Spinal cord (tissue), 10 donors: Measurements from ENCODE around the gene RBM44. TPM values are rescaled to one million over a fixed set of nuclear protein-coding genes. Genes with fewer than 3 reads are reported as not detected.
"Not testable (repeated sequence)": the region's sequence is repeated elsewhere in the genome, so short reads cannot be mapped to it uniquely, and the experiment has no call there.

ENCODE experiments used
- DNase-seq, 6 donors: peaks; one replicate each; pipeline versions ENCODE4 v3.0.0 to v3.0.0-alpha.2; 2013 to 2015; ENCODE audit warnings: low spot score in 6 of 6, low read depth in 4 of 6
- H3K27ac ChIP-seq: one replicate; pipeline ENCODE4 v1.5.1; 2013; ENCODE audit warnings: low read depth, low read length, control low read depth
- H3K27me3 ChIP-seq: one replicate; pipeline ENCODE4 v1.6.1; 2013; ENCODE audit warnings: low read length; ENCODE audit not compliant: control insufficient read depth, insufficient read depth
- H3K36me3 ChIP-seq: one replicate; pipeline ENCODE4 v1.6.1; 2013; ENCODE audit warnings: low read length; ENCODE audit not compliant: control insufficient read depth, insufficient read depth
- H3K4me1 ChIP-seq: one replicate; pipeline ENCODE4 v1.6.1; 2013; ENCODE audit warnings: low read length; ENCODE audit not compliant: control insufficient read depth, insufficient read depth
- H3K4me3 ChIP-seq: one replicate; pipeline ENCODE4 v1.5.1; 2013; ENCODE audit warnings: low read depth, low read length, control low read depth
- H3K9me3 ChIP-seq: one replicate; pipeline ENCODE4 v1.6.1; 2013; ENCODE audit warnings: low read length; ENCODE audit not compliant: control insufficient read depth, insufficient read depth
- WGBS: methylation state at CpG from one replicate; pipeline ENCODE4 v1.1.5; 2013; ENCODE audit warnings: missing lambda C conversion rate; ENCODE audit not compliant: insufficient coverage; 5-methylcytosine and 5-hydroxymethylcytosine counted together
- polyA plus RNA-seq, 2 donors: library from polyadenylated mRNA; unstranded; fragments of 120-200 nt; gene quantifications; one replicate each; pipeline ENCODE4 v1.2.1, GENCODE V29; 2013; ENCODE audit not compliant: insufficient read length in 2 of 2
- total RNA-seq, 2 donors: library from RNA; depleted of rRNA in 1 of 2; stranded (reverse); fragments of 120-200 nt in 1 of 2; fragments of >200 nt in 1 of 2; gene quantifications; one replicate each; pipeline versions ENCODE4 v1.2.3 to v1.2.4, GENCODE V29; 2013 to 2014
- donor health status: healthy.

Gene RBM44
- total and polyA plus RNA-seq, 4 donors, result 0.59 to 1.5 (median 0.88) TPM

DNA sequence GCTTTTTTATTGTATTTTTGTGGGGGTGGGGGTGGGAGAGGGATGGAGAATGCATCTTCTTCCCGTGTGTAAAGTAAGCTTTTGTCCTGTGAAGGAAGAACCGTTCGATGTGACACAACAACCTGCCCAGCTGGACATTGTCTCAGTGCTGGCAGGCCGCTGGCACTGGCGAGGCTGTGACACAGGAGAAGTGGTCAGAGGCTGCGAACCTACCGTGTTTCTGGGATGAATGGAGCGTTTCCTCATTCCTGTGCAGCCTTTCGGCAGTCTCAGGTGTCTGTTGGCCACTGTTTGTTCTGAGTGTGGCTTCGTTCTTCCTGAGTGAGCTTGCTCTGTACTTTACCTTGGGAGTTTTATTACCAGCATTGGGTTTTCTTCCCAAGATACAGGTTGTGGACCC lies 68.9 kb downstream of the RBM44 start:
- peaks cover 48% of the 10 kb centered on the region for H3K4me1 ChIP-seq
- H3K36me3 ChIP-seq, result peaks cover 32% of the 10 kb centered on the region
- WGBS, result 83% methylated on average over 10 of the region's 10 CpGs
- H3K9me3 ChIP-seq, result peaks cover 2% of the 10 kb centered on the region
- DNase-seq, result no peak
- H3K27me3 ChIP-seq, result no peaks in the 10 kb centered on the region
- H3K27ac ChIP-seq, result no peak overlapping the region
- H3K4me3 ChIP-seq, result no peak overlapping the region

DNA sequence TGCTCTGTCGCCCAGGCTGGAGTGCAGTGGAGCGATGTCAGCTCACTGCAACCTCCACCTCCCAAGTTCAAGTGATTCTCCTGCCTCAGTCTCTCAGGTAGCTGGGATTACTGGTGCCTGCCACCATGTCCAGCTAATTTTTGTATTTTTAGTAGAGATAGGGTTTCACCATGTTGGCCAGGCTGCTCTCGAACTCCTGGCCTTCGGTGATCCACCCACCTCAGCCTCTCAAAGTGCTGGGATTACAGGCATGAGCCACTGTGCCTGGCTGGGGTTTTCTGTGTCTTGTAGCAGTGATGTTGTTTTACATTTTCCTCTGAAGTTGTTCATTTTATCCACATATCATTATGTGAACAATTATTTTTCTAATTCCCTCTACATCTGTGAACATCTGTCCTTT lies 69.5 kb downstream of the RBM44 start:
- not testable (repeated sequence) for H3K27ac ChIP-seq, H3K27me3 ChIP-seq, DNase-seq, H3K4me3 ChIP-seq, H3K9me3 ChIP-seq
- 83% methylated on average over 1 of the region's 4 CpGs for WGBS
- Histone ChIP-seq H3K36me3 (peaks cover 27% of the 10 kb centered on the region), H3K4me1 (peaks cover 48% of the 10 kb centered on the region)

DNA sequence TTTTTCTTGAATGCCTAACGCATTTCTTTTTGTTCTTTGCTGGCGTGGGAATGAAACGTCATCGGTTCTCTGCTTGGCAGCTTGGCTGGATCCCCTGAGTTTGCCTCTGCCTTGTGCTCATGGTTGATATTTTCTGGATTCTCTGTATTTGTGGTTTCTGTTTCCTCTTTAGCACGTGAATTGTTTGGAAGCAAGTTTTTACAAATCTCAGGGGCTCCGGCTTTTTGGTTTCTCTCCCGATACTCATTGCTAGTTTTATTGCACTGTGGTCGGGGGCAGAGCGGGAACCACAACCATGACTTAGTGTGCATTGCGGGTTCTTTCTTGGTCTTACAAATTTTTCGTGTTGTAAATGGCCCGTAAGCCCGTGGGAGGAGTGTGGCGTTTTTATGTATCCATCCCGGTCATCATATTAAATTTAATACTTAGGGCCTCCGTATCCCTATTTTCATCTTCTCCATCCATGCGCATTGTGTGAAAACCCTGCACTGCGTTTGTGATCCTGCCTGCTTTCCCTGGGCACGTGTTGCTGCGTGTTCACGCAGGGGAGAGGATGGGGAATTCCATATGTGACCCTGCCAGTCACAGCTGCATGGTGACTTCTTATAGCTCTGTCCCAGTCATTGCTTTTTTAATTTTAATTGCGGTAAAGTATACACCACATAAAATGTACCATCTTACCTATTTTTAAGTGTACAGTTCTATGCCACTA lies 70.2 kb downstream of the RBM44 start:
- H3K4me1 ChIP-seq, result peaks cover 41% of the 10 kb centered on the region
- no peak overlapping the region for H3K4me3 ChIP-seq
- no peak for DNase-seq
- no peak overlapping the region for H3K27ac ChIP-seq
- peaks cover 29% of the 10 kb centered on the region for H3K36me3 ChIP-seq
- WGBS, result 65% methylated on average over 10 of the region's 22 CpGs
- H3K27me3 ChIP-seq, result no peaks in the 10 kb centered on the region
- peaks cover 2% of the 10 kb centered on the region for H3K9me3 ChIP-seq

DNA sequence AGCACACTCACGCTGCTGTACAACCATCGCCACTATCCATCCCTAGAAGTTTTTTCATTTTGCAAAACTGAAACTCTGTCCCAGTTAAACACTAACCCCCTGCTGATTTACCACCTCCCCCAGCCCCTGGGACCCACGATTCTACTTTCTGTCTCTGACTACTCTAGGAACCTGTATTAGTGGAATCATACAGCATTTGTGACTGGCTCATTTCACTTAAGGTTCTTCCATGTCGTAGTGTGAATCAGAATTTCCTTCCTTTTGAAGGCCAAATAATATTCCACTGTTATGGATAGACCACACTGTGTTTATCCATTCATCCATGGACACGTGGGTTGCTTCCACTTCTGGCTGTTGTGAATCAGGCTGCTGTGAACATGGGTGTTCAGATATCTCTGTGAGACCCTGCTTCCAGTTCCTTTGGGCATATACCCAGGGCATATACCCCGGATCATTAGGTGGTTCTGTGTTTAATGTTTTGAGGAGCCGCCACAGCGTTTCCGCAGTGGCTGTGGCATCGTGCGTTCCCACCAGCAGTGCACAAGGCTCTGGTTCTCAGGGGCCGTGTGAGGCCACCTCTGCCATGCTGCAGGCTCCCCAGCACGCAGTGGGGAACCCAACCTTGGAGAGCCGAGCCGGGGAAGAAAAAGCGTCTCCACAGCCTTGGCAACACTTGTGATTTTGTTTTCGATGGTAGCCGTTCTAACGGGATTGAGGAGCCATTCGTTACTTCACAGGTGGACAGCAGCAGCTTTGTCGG lies 70.9 kb downstream of the RBM44 start:
- 95% methylated on average over 20 of the region's 21 CpGs for WGBS
- Histone ChIP-seq H3K4me3 (no peak overlapping the region), H3K4me1 (peaks cover 39% of the 10 kb centered on the region), H3K27ac (no peak overlapping the region), H3K9me3 (peaks cover 2% of the 10 kb centered on the region), H3K36me3 (peaks cover 29% of the 10 kb centered on the region), H3K27me3 (no peaks in the 10 kb centered on the region)
- DNase-seq, result no peak

DNA sequence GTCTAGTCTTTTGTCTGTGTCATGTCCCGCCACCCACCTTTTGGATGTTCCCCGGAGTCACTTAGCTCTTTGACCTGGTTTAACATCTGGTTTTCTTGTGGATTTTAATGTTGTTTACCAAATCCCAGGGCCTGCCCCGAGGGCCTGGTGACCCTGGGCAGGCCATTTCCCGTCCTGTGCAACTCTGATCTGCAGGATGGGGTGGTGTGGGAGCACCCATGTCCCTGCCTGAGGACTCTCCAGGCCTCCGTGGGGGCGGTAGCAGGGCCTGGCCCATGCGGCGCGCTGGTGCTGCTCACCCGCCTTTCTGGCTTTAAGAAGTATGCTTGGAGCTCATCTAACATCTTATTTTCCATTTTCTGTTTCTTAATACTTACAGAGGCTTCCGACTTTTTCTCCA lies 71.5 kb downstream of the RBM44 start:
- Histone ChIP-seq H3K36me3 (peaks cover 31% of the 10 kb centered on the region), H3K9me3 (peaks cover 2% of the 10 kb centered on the region), H3K27ac (no peak overlapping the region), H3K4me1 (peaks cover 39% of the 10 kb centered on the region), H3K4me3 (no peak overlapping the region), H3K27me3 (no peaks in the 10 kb centered on the region)
- DNase-seq, result no peak
- WGBS, result 67% methylated on average over 4 of the region's 11 CpGs

DNA sequence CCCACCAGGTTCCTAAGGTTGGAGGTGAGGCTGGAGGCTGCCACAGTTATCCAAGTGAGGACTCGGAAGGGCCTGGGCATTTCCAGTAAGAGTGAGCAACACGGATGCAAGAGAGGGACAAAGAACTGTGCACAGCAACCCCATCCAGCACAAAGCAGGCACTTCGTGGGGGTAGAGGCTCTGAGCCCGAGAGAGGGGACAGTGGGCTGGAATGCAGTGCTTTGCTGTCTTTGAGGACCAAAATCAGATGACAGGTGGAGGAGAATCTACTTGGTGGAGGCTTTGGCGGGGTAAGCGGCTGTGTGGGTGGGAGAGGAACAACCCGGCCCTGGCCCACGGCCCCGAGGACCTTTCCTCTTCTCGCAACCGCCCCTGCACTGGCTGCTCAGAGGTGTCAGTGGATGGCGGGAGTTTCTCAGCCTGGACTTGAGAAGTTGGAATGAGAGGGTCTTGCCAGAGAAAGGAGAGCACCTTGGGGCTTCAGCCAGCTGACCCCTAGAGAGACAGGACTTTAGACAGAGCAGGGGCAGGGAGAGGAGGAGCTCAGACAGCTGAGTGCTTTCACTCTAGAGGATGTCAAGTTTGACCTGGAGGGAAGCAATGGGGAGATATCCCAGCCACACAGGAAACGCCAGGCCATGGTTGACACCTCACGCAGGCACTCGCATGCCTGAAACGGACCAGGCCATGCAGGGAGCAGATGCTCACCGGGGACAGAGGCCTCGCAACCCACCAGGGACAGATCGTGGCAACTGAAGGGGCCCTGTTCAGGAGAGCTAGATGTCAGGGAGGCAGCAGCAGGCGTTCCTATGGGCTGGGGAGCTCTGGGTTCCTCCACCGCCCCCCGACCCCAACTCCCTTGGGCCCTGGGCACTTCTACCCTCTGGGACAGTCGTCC lies 72.4 kb downstream of the RBM44 start:
- Histone ChIP-seq H3K27ac (no peak overlapping the region), H3K36me3 (peaks cover 37% of the 10 kb centered on the region), H3K9me3 (peaks cover 2% of the 10 kb centered on the region), H3K27me3 (no peaks in the 10 kb centered on the region), H3K4me3 (no peak overlapping the region), H3K4me1 (peaks cover 41% of the 10 kb centered on the region)
- DNase-seq, result no peak
- 90% methylated on average over 20 of the region's 23 CpGs for WGBS

DNA sequence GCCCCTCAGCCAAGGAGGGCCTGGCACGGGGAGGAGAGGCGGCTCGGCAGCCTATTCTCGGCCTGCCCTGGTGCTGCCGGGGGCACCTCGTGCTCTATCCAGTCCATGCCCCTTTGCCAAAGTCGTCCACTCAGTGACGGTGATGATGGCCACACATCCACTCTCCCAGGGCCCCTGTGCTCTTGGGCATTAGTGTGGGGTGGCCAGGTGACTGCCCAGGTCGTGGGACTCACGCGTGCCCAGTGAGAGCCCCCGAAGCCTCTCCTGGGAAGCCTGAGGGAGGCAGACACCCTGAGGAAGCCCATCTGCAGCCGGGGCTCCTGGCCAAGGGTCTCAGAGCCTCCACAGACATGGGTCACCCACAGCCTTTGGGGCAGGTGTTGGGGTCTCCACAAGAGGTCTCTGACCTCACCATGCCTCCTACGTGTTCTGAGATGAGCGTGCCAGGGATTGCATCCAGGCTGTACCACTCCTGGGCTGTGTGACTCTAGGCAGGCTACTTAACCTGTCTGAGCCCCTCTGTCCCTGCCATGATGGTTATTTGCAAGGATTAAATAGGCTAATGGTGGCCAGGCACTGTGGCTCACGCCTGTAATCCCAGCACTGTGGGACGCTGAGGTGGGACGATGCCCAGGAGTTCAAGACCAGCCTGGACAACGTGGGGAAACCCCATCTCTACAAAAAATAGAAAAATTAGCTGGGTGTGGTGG lies 73.8 kb downstream of the RBM44 start:
- Histone ChIP-seq H3K9me3 (peaks cover 2% of the 10 kb centered on the region), H3K27me3 (no peaks in the 10 kb centered on the region), H3K36me3 (peaks cover 46% of the 10 kb centered on the region), H3K27ac (no peak overlapping the region), H3K4me3 (no peak overlapping the region), H3K4me1 (peaks cover 47% of the 10 kb centered on the region)
- WGBS, result 94% methylated on average over 15 of the region's 19 CpGs
- DNase-seq, result no peak

DNA sequence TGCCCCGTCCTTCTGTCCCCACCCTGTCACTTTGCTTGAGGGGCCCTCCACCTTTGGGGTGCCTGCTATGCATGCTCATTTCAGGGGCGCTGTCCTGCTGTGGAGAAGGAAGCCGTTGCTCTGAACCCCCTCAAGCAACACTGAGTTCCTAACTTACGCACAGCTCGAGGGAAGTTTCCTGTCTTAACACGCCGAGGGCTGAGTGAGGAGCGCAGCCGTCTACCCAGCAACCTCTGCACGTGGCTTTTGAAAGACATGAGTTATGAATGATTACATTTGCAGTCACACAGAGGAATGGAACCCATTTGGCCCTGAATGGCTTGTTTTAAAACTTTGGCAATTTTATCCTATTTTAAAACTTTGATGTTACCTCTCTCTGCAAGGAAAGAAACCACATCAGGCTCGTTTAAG lies 74.8 kb downstream of the RBM44 start:
- H3K4me1 ChIP-seq, result peaks cover 54% of the 10 kb centered on the region
- no peaks in the 10 kb centered on the region for H3K9me3 ChIP-seq
- no peak overlapping the region for H3K4me3 ChIP-seq
- WGBS, result 69% methylated on average over 2 of the region's 11 CpGs
- H3K27me3 ChIP-seq, result no peaks in the 10 kb centered on the region
- peaks cover 55% of the 10 kb centered on the region for H3K36me3 ChIP-seq
- DNase-seq, result no peak
- H3K27ac ChIP-seq, result no peak overlapping the region

DNA sequence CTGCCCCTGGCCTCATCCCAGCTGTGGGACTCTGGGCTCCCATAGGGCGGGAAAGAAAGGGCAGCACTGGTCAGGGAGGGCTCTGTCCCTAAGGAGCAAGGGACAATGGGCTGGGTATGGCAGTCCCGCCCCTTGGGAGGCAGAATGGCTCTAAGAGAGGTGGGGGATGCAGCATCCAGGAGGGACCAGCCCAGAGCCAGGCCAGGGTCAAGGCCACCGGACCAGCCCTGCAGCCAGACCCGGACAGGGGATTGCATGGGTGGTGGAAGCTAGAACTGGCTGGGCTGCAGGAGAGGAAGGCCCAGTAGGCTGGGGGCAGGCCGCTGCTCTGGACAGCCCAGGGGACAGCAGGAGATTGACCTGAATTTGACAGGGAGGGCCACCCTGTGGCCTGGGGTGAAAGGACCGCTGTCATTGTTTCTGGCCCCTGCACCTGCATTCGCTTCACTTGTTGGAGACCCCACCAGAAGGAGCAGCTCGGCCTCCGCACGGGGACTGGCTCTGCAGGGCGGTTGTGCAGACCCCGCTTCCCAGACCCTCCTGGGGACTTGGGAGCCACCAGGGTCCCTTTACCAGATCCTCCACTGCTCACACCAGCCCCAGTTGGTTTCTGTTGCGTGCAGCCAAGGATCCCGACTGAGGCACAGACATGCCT lies 75.4 kb downstream of the RBM44 start:
- 90% methylated on average over 14 of the region's 14 CpGs for WGBS
- peaks cover 60% of the 10 kb centered on the region for H3K4me1 ChIP-seq

More for the DNA sequence above, 75.4 kb downstream of the RBM44 start:
- no peak for DNase-seq
- no peak overlapping the region for H3K4me3 ChIP-seq
- H3K9me3 ChIP-seq, result no peaks in the 10 kb centered on the region
- H3K36me3 ChIP-seq, result peaks cover 56% of the 10 kb centered on the region
- H3K27me3 ChIP-seq, result no peaks in the 10 kb centered on the region
- no peak overlapping the region for H3K27ac ChIP-seq
